NCI-H345 treated with DMSO at 0.1 percent for 48 hours (cell line): Measurements from ENCODE around the gene PARVB.

Experiments used
- DNase-seq: peaks from one replicate; lab custom pipeline; 2025; ENCODE audit not compliant: unreplicated experiment; lab: John Stamatoyannopoulos, UW

The PARVB gene

DNA sequence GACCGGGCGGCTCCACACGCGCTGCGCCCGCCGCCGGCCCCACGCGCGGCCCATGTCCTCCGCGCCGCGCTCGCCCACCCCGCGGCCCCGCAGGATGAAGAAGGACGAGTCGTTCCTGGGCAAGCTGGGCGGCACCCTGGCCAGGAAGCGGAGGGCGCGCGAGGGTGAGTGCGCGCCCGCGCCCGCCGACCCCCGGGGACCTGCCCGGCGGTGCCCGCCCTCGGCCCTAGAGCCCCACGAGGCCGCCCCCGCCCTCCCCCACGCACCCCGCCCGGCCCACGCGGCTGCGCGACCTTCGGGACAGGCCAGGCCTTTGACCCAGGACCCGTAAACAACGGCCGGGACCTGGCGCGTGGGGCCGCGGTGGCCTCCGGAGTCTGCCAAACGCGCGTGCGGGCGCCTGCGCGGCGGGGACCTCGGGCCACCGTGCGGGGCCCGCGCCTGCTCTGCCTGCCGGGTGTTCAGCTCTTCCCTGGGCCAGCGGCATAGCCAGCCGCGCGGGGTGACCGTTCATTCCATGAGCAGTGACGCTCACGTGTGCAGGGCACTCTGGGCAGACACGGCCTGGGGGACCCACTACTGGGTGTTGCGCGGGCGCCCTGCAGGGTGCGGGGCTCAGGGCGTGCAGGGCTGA lies at the start of gene PARVB:
Gene PARVB (plus strand): TSS at position 15 of the 634 bp plus-strand sequence. CDS start 38 bp downstream, at position 53.
- no peak for DNase-seq

DNA sequence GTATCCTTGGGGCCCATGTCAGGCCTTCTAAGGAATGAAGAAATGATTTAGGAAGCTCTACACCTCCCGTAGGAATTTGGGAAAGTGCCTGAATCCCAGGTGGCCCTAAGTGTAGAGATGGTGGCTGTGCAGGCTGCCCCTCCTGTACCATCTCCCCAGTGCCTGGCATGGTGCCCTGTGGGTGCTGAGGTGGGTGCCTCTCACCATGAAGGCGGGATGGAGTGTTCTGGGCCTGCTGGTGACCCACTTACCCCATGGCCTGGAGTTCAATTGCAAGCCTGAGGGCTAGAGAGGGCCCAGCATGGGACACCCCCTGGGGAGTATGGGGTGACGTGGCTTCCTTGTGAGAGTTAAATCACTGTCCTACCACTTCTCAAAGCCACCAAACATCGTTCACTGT lies 49.1 kb upstream of the PARVB start:
- DNase-seq, result no peak

DNA sequence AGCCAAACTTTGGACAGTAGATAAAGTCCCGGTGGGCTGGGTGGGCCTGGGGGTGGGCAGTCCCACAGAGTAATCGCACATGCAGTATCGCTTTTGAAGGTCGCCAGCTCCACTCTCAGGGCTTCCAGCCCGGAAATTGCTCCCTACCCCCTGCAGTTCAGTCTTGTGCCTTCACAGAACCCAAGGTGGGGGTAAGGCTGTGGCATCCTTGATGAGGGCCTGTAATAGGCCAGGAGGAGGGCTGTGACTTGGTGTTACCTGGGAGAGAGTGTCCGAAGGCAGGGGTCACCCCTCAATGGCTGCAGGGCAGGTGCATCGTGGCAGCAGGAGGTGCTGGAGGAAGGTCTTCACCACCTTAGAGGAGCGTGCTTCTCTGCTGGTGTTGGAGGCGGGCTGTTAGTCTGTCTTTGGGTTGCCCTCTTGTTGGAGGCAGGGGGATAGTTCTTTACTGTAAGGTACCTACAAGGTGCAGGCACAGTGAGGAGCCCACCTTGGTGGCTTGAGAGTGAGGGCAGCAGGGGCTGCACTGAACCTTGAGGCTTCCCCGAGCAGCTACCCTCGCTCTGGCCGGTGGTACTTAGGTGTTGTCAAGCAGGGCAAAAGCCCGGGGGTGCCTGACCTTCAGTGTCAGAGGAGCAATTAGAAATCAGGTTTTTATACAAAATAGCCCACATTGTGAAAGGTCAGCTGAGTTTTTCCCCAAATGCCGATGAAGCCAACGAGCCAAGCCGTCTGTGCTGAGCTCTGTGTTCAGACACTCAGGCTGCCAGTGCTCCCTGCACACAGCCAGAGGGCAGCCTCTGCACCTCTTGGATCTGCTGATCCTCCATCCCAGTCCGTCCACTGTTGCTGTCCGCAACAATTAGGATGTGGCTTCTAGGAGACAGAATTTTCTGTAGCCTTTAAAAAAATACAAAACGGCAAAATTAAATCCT lies 47.0 kb upstream of the PARVB start:
- no peak for DNase-seq

- DNase-seq, result no peak
Measured at GRCh38 chr22:43978558-43978957, 45.5 kb upstream of the PARVB start.

- no peak for DNase-seq
Measured at GRCh38 chr22:43980579-43980978, 43.5 kb upstream of the PARVB start.

GRCh38 chr22:43980996-43981395 lies 43.1 kb upstream of the PARVB start:
- no peak for DNase-seq

GRCh38 chr22:43983808-43984207 lies 40.3 kb upstream of the PARVB start:
- no peak for DNase-seq

DNA sequence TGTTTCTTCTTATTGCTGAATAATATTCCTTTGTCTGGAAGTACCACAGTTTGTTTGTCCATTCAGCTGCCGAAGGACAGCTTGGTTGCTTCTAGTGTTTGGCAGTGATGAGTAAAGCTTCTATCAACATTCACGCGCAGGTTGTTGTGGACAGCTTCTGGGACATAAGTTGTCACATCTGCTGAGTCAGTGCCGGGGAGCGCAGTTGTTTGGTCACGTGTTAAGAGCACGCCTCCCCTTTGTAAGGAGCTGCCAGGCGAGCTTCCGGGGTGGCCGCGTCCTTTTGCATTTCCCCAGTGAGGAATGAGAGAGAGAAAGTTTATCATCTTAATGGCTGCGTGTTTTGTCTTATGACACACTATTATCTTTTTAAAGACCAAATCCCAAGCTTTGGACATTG lies 38.6 kb upstream of the PARVB start:
- DNase-seq, result no peak

- no peak for DNase-seq
Measured at GRCh38 chr22:43988116-43988820, 35.8 kb upstream of the PARVB start.

DNA sequence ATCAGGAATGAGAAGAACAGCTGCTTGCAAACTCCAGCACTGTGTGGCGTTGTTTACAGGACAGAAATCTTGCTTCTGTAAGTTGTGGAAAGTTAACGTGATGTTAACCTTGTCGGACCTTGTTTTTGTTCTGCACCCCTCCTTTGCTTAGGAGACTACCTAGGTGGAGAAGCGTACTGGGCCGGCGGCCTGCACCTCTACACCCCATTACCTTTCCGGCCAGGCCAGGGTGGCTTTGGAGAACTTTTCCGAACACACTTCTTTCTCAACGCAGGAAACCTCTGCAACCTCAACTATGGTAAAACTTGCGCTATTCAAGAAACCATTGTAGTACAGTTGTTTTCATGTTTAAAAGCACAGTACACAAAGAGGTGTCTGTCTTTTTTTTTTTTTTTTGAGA lies 35.1 kb upstream of the PARVB start:
- DNase-seq, result no peak

- DNase-seq, result peak; percentile 31
Measured at GRCh38 chr22:43990044-43990443, 34.1 kb upstream of the PARVB start.

GRCh38 chr22:43991316-43992020 lies 32.6 kb upstream of the PARVB start:
- no peak for DNase-seq

GRCh38 chr22:43992331-43992821 lies 31.7 kb upstream of the PARVB start:
- peak; percentile 0 for DNase-seq

DNA sequence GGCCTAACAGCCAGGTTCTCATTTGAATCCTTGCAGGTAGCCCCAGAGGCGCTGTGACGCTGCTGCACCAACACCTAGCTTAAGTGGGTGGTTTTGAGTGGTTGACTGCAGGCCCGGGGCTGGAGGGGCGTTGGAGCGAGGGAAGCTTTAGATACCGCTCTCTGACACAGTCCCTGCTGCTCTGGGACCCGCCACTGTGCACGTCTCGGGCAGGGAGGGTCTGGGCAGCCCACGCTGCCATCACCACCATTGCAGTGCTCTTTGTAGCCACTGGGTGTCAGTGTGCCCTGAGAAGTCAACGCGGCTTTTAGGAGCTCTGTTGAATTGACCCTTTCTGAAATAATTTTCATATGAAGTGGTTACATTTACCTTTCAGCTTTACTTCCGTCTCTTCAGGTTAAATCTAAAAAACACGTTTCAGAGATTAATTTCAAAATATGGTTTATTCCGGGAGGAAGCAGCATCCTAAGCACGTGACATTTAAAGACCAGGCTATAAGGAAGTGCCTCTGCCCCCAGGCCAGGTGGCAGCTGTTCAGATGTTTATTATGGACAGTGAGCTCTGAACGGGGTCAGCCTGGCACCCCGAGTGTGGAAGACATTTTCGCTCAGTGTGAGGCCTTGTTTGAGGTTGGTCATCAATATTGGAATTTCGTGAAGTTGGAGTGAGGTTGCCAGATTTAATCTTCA lies 30.9 kb upstream of the PARVB start:
- peak; percentile 18 for DNase-seq

DNA sequence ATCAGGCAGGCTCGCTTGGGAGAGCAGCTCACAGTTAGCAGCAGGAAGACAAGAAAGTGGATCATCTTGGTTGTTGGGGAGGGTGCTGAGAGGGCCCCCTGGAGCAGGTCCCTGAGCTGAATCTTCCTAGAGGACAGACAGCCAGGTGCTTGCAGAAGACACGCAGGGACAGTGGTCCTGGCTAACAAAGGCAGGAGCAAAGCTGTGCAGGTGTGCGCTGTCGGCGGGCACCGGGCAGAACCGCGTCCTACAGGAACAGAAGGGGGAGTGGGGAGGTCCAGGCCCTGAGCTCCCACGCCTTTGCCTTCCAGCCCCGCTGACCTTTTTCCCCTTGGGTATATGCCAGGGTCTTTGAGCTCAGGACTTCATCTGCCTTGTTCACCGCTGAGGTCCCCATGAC lies 30.1 kb upstream of the PARVB start:
- DNase-seq, result no peak

GRCh38 chr22:43994416-43994815 lies 29.7 kb upstream of the PARVB start:
- no peak for DNase-seq

GRCh38 chr22:43995057-43995685 lies 28.9 kb upstream of the PARVB start:
- DNase-seq, result no peak

GRCh38 chr22:43995798-43996169 lies 28.3 kb upstream of the PARVB start:
- DNase-seq, result no peak

DNA sequence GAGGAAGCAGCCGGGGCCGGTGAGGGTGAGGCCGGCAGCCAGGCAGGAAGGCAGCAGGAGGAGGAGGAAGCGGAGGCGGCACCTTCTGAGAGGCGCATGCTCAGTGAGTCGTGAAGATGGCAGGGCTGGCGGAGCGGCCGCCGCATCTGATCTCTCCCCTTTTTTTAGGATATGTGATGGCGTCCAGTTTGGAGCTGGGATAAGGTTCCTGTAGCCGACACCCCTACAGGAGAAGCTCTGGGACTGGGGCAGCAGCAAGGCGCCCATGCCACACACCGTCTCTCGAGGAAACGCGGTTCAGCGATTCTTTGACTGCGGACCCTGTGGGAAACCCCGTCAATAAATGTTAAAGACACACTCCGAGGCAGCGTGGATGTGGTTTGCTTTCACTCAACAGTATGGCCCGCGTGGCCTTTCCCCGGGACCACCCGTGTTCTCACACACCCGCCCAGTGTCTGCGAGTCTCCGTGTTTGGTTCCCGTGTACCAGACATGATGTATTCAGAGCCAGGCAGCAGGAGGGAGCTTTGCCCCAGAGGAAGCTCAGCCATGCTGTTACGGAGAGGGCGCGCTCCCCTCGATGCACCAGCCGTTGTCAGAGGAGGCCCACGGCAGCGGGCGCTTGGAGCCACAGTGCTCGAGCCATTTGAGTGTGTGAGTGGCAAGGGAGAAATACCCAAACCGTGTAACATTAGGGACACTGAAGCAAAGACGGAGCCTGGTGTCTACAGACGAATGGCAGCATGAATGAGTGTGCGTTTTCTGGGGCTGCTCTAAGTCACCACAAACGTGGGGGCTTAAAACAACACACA lies 27.7 kb upstream of the PARVB start:
- no peak for DNase-seq
